K562 (cell line): Measurements from ENCODE around the gene FUNDC2. TPM values are rescaled to one million over a fixed set of nuclear protein-coding genes. Genes with fewer than 3 reads are reported as not detected.
A peak's percentile ranks its signal among the peaks of the same experiment; 100 is the strongest.

ENCODE experiments used
- CTBP1 ChIP-seq: fragments of 450-650 bp; IDR thresholded peaks from 2 replicates; pipeline ENCODE4 v1.6.1; 2016; ENCODE audit warnings: borderline replicate concordance
- ELF4 ChIP-seq: fragments of 450-650 bp; formaldehyde crosslinking; IDR thresholded peaks from 2 replicates; pipeline ENCODE4 v1.4.0; 2022; ENCODE audit warnings: missing genetic modification characterization
- GABPB1 ChIP-seq: sonication (generic); formaldehyde crosslinking; IDR thresholded peaks from 2 replicates; pipeline ENCODE4 v1.8.0; 2022; ENCODE audit warnings: mild to moderate bottlenecking, missing genetic modification reagents
- HES1 ChIP-seq: fragments of 450-650 bp; IDR thresholded peaks from 2 replicates; pipeline ENCODE4 v1.6.1; 2016; ENCODE audit warnings: low read depth, mild to moderate bottlenecking, moderate library complexity
- KDM2B ChIP-seq: fragments of 250-450 bp; sonication (Bioruptor Pico); IDR thresholded peaks from 2 replicates; pipeline ENCODE4 v1.8.0; 2021; ENCODE audit warnings: mild to moderate bottlenecking, moderate library complexity
- MXD1 ChIP-seq: fragments of 250-450 bp; sonication (Bioruptor Pico); IDR thresholded peaks from 2 replicates; pipeline ENCODE4 v1.8.0; 2021; ENCODE audit warnings: borderline replicate concordance, mild to moderate bottlenecking, moderate library complexity; ENCODE audit not compliant: poor library complexity, severe bottlenecking
- POLR2AphosphoS2 ChIP-seq: IDR thresholded peaks from 2 replicates; pipeline ENCODE4 v1.6.1; 2012; ENCODE audit warnings: low read length, improper control_type of control experiment
- RBM34 ChIP-seq: fragments of 200-400 bp; formaldehyde crosslinking; IDR thresholded peaks from 2 replicates; pipeline ENCODE4 v1.6.1; 2018; ENCODE audit warnings: low read length, borderline replicate concordance; ENCODE audit not compliant: insufficient read depth
- SMAD2 ChIP-seq: fragments of 150-350 bp; IDR thresholded peaks from 2 replicates; pipeline ENCODE4 v1.6.1; 2014; ENCODE audit warnings: low read depth, mild to moderate bottlenecking, low read length
- SMAD4 ChIP-seq: fragments of 250-450 bp; sonication (Bioruptor Pico); conservative IDR thresholded peaks from 2 replicates; pipeline ENCODE4 v1.8.0; 2021; ENCODE audit warnings: inconsistent platforms, mild to moderate bottlenecking, moderate library complexity
- TOE1 ChIP-seq, 2 experiments: fragments of 450-650 bp in 1 of 2; sonication (generic) in 1 of 2; formaldehyde crosslinking in 1 of 2; IDR thresholded peaks; 2 replicates each; pipeline versions ENCODE4 v1.7.1 to v1.8.0; 2016 to 2022; ENCODE audit warnings: borderline replicate concordance in 2 of 2, mild to moderate bottlenecking in 2 of 2, antibody characterized with exemption in 1 of 2, inconsistent platforms in 1 of 2, low read depth in 1 of 2, missing genetic modification reagents in 1 of 2, moderate library complexity in 1 of 2
- ZNF507 ChIP-seq: conservative IDR thresholded peaks from 2 replicates; pipeline ENCODE4 v1.6.1; 2017; ENCODE audit warnings: missing genetic modification characterization, missing compliant biosample characterization
- ZNF561 ChIP-seq: fragments of 450-650 bp; formaldehyde crosslinking; conservative IDR thresholded peaks from 2 replicates; pipeline ENCODE4 v1.4.0; 2020; ENCODE audit warnings: mild to moderate bottlenecking, moderate library complexity
- polyA plus RNA-seq, 8 experiments: library from polyadenylated mRNA; depleted of rRNA in 4 of 8; stranded (reverse) in 5 of 8; unstranded in 3 of 8; fragments of >200 nt; fragmentation: Nextera tagmentation in 2 of 8; fragmentation: Illumina TruSeq in 1 of 8; extraction: Ambion mirVana in 2 of 8; extraction: Trizol in 1 of 8; gene quantifications; 2 replicates each; pipeline versions ENCODE4 v1.2.1 to v1.2.3, GENCODE V29; 2011 to 2014; ENCODE audit warnings: inconsistent platforms in 1 of 8, missing spikeins in 1 of 8
- total RNA-seq, 7 experiments: library from RNA; depleted of rRNA in 6 of 7; stranded (reverse); fragments of >200 nt in 6 of 7; fragmentation: Illumina TruSeq in 2 of 7; extraction: Trizol in 2 of 7; gene quantifications; 2 replicates each; pipeline versions ENCODE4 v1.2.1 to v1.2.3, GENCODE V29; 2011 to 2021; ENCODE audit warnings: low replicate concordance in 1 of 7
- TF ChIP-seq, protein P1 (sequence below), 2 experiments: IDR thresholded peaks in 1 of 2; conservative IDR thresholded peaks in 1 of 2; 2 replicates each; pipeline ENCODE4 v1.6.1; 2016; ENCODE audit warnings: low read depth in 2 of 2, mild to moderate bottlenecking in 1 of 2, missing compliant biosample characterization in 1 of 2, missing genetic modification characterization in 1 of 2, moderate library complexity in 1 of 2
- TF ChIP-seq, protein P2 (sequence below), 2 experiments: fragments of 200-800 bp in 1 of 2; sonication (Bioruptor generic) in 1 of 2; sonication (generic) in 1 of 2; formaldehyde crosslinking in 1 of 2; IDR thresholded peaks in 1 of 2; conservative IDR thresholded peaks in 1 of 2; 2 replicates each; pipeline versions ENCODE4 v1.5.0 to v1.6.1; 2016 to 2020; ENCODE audit warnings: missing compliant biosample characterization in 1 of 2, missing genetic modification characterization in 1 of 2, missing genetic modification reagents in 1 of 2
- TF ChIP-seq, protein P3 (sequence below): fragments of 450-650 bp; IDR thresholded peaks from 2 replicates; pipeline ENCODE4 v1.6.1; 2014; ENCODE audit warnings: low read depth, mild to moderate bottlenecking, moderate library complexity, borderline replicate concordance

FUNDC2 gene
- total and polyA plus RNA-seq, 9 of the 15 experiments (the other 6 are each of a cell fraction or from before 2014, with no cell fraction given), result 50.6 to 235 (median 123) TPM

GRCh38 chrX:155070975-155071693, 44.5 kb downstream of the FUNDC2 start, which contains the start of the genes BRCC3, CMC4 and MTCP1 (continued):
- TF ChIP-seq, protein P1, sequence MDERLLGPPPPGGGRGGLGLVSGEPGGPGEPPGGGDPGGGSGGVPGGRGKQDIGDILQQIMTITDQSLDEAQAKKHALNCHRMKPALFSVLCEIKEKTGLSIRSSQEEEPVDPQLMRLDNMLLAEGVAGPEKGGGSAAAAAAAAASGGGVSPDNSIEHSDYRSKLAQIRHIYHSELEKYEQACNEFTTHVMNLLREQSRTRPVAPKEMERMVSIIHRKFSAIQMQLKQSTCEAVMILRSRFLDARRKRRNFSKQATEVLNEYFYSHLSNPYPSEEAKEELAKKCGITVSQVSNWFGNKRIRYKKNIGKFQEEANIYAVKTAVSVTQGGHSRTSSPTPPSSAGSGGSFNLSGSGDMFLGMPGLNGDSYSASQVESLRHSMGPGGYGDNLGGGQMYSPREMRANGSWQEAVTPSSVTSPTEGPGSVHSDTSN (CRISPR knock-in tag; IDR thresholded peaks at IDR 0.05; ENCODE audit: low read depth), result no peak
- TF ChIP-seq, protein P1 (tag; conservative IDR thresholded peaks at IDR 0.05; ENCODE audit: low read depth), result no peak
- no peak for TF ChIP-seq SMAD2
- TF ChIP-seq RBM34, result no peak
- TF ChIP-seq CTBP1, result peak; percentile 75
- TF ChIP-seq ZNF507 (tag), result no peak
- TF ChIP-seq HES1, result no peak
- TF ChIP-seq SMAD4 (CRISPR knock-in tag), result peak; percentile 64; the same call in 1 of the 2 replicates
- peak; percentile 72; the same call in 1 of the 2 replicates for TF ChIP-seq KDM2B
- TF ChIP-seq MXD1 (CRISPR knock-in tag), result no peak
- no peak for TF ChIP-seq POLR2AphosphoS2
- TF ChIP-seq, protein P2, sequence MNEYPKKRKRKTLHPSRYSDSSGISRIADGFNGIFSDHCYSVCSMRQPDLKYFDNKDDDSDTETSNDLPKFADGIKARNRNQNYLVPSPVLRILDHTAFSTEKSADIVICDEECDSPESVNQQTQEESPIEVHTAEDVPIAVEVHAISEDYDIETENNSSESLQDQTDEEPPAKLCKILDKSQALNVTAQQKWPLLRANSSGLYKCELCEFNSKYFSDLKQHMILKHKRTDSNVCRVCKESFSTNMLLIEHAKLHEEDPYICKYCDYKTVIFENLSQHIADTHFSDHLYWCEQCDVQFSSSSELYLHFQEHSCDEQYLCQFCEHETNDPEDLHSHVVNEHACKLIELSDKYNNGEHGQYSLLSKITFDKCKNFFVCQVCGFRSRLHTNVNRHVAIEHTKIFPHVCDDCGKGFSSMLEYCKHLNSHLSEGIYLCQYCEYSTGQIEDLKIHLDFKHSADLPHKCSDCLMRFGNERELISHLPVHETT (CRISPR knock-in tag; conservative IDR thresholded peaks at IDR 0.05 in 1 of 2, IDR thresholded peaks at IDR 0.05 in 1 of 2), result peak in 1 of 2 experiments; percentile 70; a peak in 1 of 4 replicates
- TF ChIP-seq ELF4 (CRISPR knock-in tag), result no peak
- no peak for TF ChIP-seq GABPB1
- TF ChIP-seq TOE1 (IDR thresholded peaks at IDR 0.05; ENCODE audit: borderline replicate concordance), result no peak
- no peak for TF ChIP-seq TOE1 (CRISPR knock-in tag; IDR thresholded peaks at IDR 0.05; ENCODE audit: borderline replicate concordance, low read depth)
- TF ChIP-seq ZNF561 (CRISPR knock-in tag), result no peak
- TF ChIP-seq, protein P3, sequence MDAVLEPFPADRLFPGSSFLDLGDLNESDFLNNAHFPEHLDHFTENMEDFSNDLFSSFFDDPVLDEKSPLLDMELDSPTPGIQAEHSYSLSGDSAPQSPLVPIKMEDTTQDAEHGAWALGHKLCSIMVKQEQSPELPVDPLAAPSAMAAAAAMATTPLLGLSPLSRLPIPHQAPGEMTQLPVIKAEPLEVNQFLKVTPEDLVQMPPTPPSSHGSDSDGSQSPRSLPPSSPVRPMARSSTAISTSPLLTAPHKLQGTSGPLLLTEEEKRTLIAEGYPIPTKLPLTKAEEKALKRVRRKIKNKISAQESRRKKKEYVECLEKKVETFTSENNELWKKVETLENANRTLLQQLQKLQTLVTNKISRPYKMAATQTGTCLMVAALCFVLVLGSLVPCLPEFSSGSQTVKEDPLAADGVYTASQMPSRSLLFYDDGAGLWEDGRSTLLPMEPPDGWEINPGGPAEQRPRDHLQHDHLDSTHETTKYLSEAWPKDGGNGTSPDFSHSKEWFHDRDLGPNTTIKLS, result no peak
